ENCODE measurements around the gene RPTOR. TPM values are rescaled to one million over a fixed set of nuclear protein-coding genes. Genes with fewer than 3 reads are reported as not detected.
A peak's percentile ranks its signal among the peaks of the same experiment; 100 is the strongest.

RPTOR gene
- total RNA-seq, 4 donors from 2014 or later: 34.1 to 65.8 (median 43.6) TPM

- WGBS: 97% methylated on average over 12 of the region's 12 CpGs
- H3K9me3 ChIP-seq: peaks cover 0 to 8% (median 6%) of the 10 kb centered on the region in 4 donors
- no peaks in the 10 kb centered on the region for H3K36me3 ChIP-seq
- intact Hi-C loops (cut with DNase I): no loop called here
- H3K4me3 ChIP-seq: no peak overlapping the region
- TF ChIP-seq EP300 (IDR thresholded peaks at IDR 0.05) (no peak), POLR2A (IDR thresholded peaks at IDR 0.05; ENCODE audit: low read depth) (no peak), POLR2AphosphoS5 (IDR thresholded peaks at IDR 0.05) (no peak)
- TF ChIP-seq, protein P1, sequence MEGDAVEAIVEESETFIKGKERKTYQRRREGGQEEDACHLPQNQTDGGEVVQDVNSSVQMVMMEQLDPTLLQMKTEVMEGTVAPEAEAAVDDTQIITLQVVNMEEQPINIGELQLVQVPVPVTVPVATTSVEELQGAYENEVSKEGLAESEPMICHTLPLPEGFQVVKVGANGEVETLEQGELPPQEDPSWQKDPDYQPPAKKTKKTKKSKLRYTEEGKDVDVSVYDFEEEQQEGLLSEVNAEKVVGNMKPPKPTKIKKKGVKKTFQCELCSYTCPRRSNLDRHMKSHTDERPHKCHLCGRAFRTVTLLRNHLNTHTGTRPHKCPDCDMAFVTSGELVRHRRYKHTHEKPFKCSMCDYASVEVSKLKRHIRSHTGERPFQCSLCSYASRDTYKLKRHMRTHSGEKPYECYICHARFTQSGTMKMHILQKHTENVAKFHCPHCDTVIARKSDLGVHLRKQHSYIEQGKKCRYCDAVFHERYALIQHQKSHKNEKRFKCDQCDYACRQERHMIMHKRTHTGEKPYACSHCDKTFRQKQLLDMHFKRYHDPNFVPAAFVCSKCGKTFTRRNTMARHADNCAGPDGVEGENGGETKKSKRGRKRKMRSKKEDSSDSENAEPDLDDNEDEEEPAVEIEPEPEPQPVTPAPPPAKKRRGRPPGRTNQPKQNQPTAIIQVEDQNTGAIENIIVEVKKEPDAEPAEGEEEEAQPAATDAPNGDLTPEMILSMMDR (IDR thresholded peaks at IDR 0.05): no peak
- H3K27ac ChIP-seq (replicated peaks in 1 of 4): no peak overlapping the region
- H3K27me3 ChIP-seq: no peaks in the 10 kb centered on the region
- no peak for DNase-seq (ENCODE audit: extremely low spot score)
- H3K4me1 ChIP-seq: peaks cover 8 to 17% (median 17%) of the 10 kb centered on the region in 4 donors
Observed at GRCh38 chr17:80659651-80660050, 115.0 kb downstream of the RPTOR start.

- H3K4me1 ChIP-seq: peaks cover 8 to 22% (median 21%) of the 10 kb centered on the region in 4 donors
- no peaks in the 10 kb centered on the region for H3K36me3 ChIP-seq
- H3K27ac ChIP-seq (replicated peaks in 1 of 4): no peak overlapping the region
- intact Hi-C loops (cut with DNase I): no loop called here
- no peak overlapping the region for H3K4me3 ChIP-seq
- peaks cover 0 to 8% (median 6%) of the 10 kb centered on the region in 4 donors for H3K9me3 ChIP-seq
- 95% methylated on average over 13 of the region's 13 CpGs for WGBS
- DNase-seq (ENCODE audit: extremely low spot score): no peak
- H3K27me3 ChIP-seq: no peaks in the 10 kb centered on the region
- no peak for TF ChIP-seq POLR2AphosphoS5 (IDR thresholded peaks at IDR 0.05)
- TF ChIP-seq, protein P1 (IDR thresholded peaks at IDR 0.05): no peak
- no peak for TF ChIP-seq POLR2A (IDR thresholded peaks at IDR 0.05; ENCODE audit: low read depth)
- TF ChIP-seq EP300 (IDR thresholded peaks at IDR 0.05): no peak
Observed at GRCh38 chr17:80660527-80661198, 116.0 kb downstream of the RPTOR start.

- Histone ChIP-seq H3K4me3 (no peak overlapping the region), H3K36me3 (peaks cover 0 to 6% (median 0%) of the 10 kb centered on the region in 4 donors), H3K4me1 (peaks cover 8 to 22% (median 21%) of the 10 kb centered on the region in 4 donors), H3K27me3 (no peaks in the 10 kb centered on the region), H3K27ac (replicated peaks in 1 of 4) (no peak overlapping the region), H3K9me3 (peaks cover 0 to 4% (median 1%) of the 10 kb centered on the region in 4 donors)
- WGBS: 90% methylated on average over 6 of the region's 6 CpGs
- intact Hi-C loops (cut with DNase I): no loop called here
- no peak for DNase-seq (ENCODE audit: extremely low spot score)
- no peak for TF ChIP-seq POLR2A (IDR thresholded peaks at IDR 0.05; ENCODE audit: low read depth)
Observed at GRCh38 chr17:80662557-80662956, 117.9 kb downstream of the RPTOR start.

GRCh38 chr17:80663781-80664206 is 119.2 kb downstream of the RPTOR start:
- peaks cover 8 to 22% (median 21%) of the 10 kb centered on the region in 4 donors for H3K4me1 ChIP-seq
- H3K4me3 ChIP-seq: no peak overlapping the region
- DNase-seq (ENCODE audit: extremely low spot score): no peak
- intact Hi-C loops (cut with DNase I): no loop called here
- H3K27ac ChIP-seq (replicated peaks in 1 of 4): peak overlapping the region; percentile 42 to 77 (median 52)
- H3K27me3 ChIP-seq: no peaks in the 10 kb centered on the region
- 57% methylated on average over 11 of the region's 11 CpGs for WGBS
- H3K36me3 ChIP-seq: peaks cover 0 to 6% (median 0%) of the 10 kb centered on the region in 4 donors
- TF ChIP-seq, protein P1 (IDR thresholded peaks at IDR 0.05): no peak
- peak in 1 of 2 donors; percentile 41 for TF ChIP-seq POLR2AphosphoS5 (IDR thresholded peaks at IDR 0.05)
- no peaks in the 10 kb centered on the region for H3K9me3 ChIP-seq

GRCh38 chr17:80664217-80664790 is 119.7 kb downstream of the RPTOR start:
- DNase-seq (ENCODE audit: extremely low spot score): no peak
- H3K27me3 ChIP-seq: no peaks in the 10 kb centered on the region
- H3K36me3 ChIP-seq: peaks cover 0 to 6% (median 0%) of the 10 kb centered on the region in 4 donors
- H3K4me1 ChIP-seq: peaks cover 8 to 22% (median 21%) of the 10 kb centered on the region in 4 donors
- WGBS: 34% methylated on average over 7 of the region's 7 CpGs
- intact Hi-C loops (cut with DNase I): no loop called here
- no peak overlapping the region for H3K4me3 ChIP-seq
- peak overlapping the region; percentile 42 to 77 (median 52) for H3K27ac ChIP-seq (replicated peaks in 1 of 4)
- H3K9me3 ChIP-seq: no peaks in the 10 kb centered on the region
- TF ChIP-seq, protein P1 (IDR thresholded peaks at IDR 0.05): no peak
- TF ChIP-seq EP300 (IDR thresholded peaks at IDR 0.05) (no peak), POLR2AphosphoS5 (IDR thresholded peaks at IDR 0.05) (no peak)

Data from esophagus muscularis mucosa (tissue), 4 donors.